ENCODE data around the gene CRLF1.
A peak's percentile ranks its signal among the peaks of the same experiment; 100 is the strongest.

Gene CRLF1

DNA sequence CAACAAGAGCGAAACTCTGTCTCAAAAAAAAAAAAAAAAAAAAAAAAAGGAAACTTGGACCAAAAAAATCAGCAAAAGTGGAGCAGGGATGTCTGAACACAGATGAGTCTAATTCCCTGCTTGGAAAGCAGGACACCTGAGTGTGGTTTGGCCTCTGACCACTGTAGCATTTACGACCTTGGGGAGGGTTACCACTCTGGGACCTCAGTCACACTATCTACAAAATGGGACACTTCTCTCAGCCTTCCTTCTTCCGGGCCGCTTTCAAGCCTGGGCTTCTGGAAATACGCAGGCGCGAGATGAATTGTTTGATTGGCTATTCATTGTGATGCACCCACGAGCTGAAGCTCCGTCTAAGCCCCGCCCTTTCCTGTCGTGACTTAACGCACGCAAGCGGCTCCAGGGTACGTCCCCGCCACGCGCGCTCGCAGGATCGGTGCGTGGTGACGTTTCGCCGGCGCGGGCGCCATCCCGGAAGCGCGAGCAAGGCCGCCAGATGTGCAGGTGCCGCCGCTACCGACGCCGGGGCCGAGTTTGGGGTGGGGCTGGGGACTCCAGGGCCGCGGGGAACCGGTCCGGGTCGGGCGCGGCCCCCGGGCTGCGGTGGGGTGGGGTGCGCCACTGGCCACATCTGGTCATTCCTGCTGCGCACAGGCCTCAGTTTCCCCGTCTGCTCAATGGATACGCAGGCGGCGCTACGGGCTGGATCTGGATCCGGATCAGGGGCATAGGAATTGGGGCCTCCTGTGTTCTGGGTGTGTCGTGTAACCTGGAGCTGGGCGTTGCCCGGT, 49.0 kb downstream of the CRLF1 start, which contains the start of gene KXD1:
Gene KXD1, plus strand, starts transcription at position 460 of the 791 bp plus-strand sequence. CDS start 4,187 bp downstream, outside the sequence.
- DNase-seq (ENCODE audit: low read depth), result peak; percentile 97

DNA sequence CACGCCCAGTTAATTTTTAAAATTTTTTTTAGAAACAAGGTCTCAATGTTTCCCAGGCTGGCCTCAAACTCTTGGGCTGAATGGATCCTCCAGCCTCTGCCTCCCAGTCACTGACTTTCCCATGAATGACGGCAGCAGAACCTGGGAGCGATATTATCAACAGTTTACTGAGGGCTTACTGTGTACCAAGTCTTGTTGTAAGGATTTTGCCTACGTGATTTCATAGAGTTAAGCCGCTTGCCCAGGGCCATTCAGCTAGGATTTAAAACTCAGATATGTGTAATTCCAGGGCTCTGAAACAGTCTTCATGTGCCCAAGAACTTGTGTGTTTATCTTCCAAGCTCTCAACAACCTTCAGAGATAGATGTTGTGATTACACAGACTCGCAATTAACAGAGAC, 55.0 kb downstream of the CRLF1 start:
- no peak for DNase-seq (ENCODE audit: low read depth)

DNA sequence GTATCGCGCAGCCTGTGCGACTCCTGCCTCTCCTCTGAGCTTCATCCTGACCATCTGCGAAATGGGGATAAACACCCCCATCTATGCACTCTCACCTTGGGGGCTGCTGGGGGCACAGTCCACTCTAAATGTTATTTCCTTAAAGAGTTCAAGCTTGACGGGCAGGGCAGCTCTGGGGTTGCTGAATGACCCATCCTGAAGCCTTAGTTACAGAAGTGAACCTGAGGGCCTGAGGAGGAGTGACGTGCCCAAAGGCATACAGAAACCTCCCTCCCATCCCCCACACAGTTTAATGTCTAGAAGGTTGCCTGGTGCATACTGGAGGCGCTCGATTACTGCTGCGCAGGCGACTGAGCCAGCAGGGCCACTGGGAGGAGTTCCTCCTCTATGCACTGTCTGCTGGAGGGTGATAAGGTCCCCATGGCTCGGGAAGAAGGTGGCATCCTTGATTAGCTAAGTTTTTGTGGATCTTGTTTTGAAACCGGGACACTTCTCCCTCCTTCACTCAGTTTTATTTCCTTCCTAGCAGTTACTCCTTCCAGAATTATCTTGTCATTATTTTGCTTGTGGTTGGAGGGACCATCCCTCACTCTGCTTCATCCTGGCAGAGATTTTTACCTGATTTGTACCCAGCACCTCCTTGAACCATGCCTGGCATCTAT, 62.7 kb downstream of the CRLF1 start:
- peak; percentile 52 for DNase-seq (ENCODE audit: low read depth)
